Caco-2 (cell line): ENCODE measurements around the gene KIFAP3. TPM values are rescaled to one million over a fixed set of nuclear protein-coding genes. Genes with fewer than 3 reads are reported as not detected.

Experiments used
- BruUV-seq: library from RNA; stranded (reverse); fragments of 400-500 nt; replicated peaks from 2 replicates; lab custom pipeline; 2021; lab: Mats Ljungman, UMichigan
- CTCF ChIA-PET: fragments of 300-600 bp; sonication (Branson Sonifier 250); formaldehyde crosslinking; loops from one replicate; lab custom pipeline; 2022; ENCODE audit warnings: antibody characterized with exemption; lab: Charles Lee
- POLR2A ChIA-PET: fragments of 300-600 bp; sonication (Branson Sonifier 250); formaldehyde crosslinking; loops from one replicate; lab custom pipeline; 2022; ENCODE audit warnings: antibody characterized with exemption; lab: Charles Lee
- DNase-seq, 2 experiments: peaks; one replicate each; pipeline versions ENCODE4 v3.0.0 to v3.0.0-alpha.2; 2020 to 2022
- H3K27me3 ChIP-seq: replicated peaks from 2 replicates; pipeline ENCODE4 v1.6.0; 2011; ENCODE audit warnings: low read length; ENCODE audit not compliant: control insufficient read depth, insufficient read depth
- H3K36me3 ChIP-seq: 2 replicates; pipeline ENCODE4 v1.5.1; 2011; ENCODE audit warnings: low read length; ENCODE audit not compliant: control insufficient read depth, insufficient read depth
- H3K4me1 ChIP-seq: fragments of 250-450 bp; sonication (Bioruptor Pico); 2 replicates; pipeline ENCODE4 v1.5.1; 2020; ENCODE audit warnings: mild to moderate bottlenecking
- H3K4me3 ChIP-seq: 2 replicates; pipeline ENCODE4 v1.5.1; 2011; ENCODE audit warnings: low read depth, mild to moderate bottlenecking, control low read depth, low read length
- H3K9me3 ChIP-seq: fragments of 250-450 bp; sonication (Bioruptor Pico); 2 replicates; pipeline ENCODE4 v1.5.1; 2020; ENCODE audit warnings: mild to moderate bottlenecking, moderate library complexity
- H3K27ac Mint-ChIP-seq: one replicate; pipeline ENCODE4 v1.8.0; 2022; ENCODE audit warnings: mixed read lengths; ENCODE audit not compliant: unreplicated experiment
- H3K27me3 Mint-ChIP-seq: one replicate; pipeline ENCODE4 v1.8.0; 2022; ENCODE audit warnings: mixed read lengths; ENCODE audit not compliant: insufficient read depth, unreplicated experiment
- H3K36me3 Mint-ChIP-seq: one replicate; pipeline ENCODE4 v1.8.0; 2022; ENCODE audit warnings: mild to moderate bottlenecking, mixed read lengths; ENCODE audit not compliant: insufficient read depth, unreplicated experiment
- H3K4me1 Mint-ChIP-seq: one replicate; pipeline ENCODE4 v1.8.0; 2022; ENCODE audit warnings: low read depth, mixed read lengths; ENCODE audit not compliant: unreplicated experiment
- H3K4me3 Mint-ChIP-seq: one replicate; pipeline ENCODE4 v1.8.0; 2022; ENCODE audit warnings: mild to moderate bottlenecking, moderate library complexity, mixed read lengths; ENCODE audit not compliant: unreplicated experiment
- H3K9me3 Mint-ChIP-seq: one replicate; pipeline ENCODE4 v1.8.0; 2022; ENCODE audit warnings: mixed read lengths; ENCODE audit not compliant: unreplicated experiment
- CTCF ChIP-seq, 2 experiments: fragments of 200-600 bp in 1 of 2; IDR thresholded peaks; 1 replicate in 1 of 2; 2 replicates in 1 of 2; pipeline versions ENCODE4 v1.5.1 to v1.8.0; 2011 to 2022; ENCODE audit warnings: antibody characterized with exemption in 1 of 2, control low read depth in 1 of 2, inconsistent platforms in 1 of 2, low read depth in 1 of 2, low read length in 1 of 2, mild to moderate bottlenecking in 1 of 2, moderate library complexity in 1 of 2; ENCODE audit not compliant: insufficient read depth in 1 of 2, severe bottlenecking in 1 of 2, unreplicated experiment in 1 of 2
- intact Hi-C: fragments of 100-400 bp; cut with micrococcal nuclease; formaldehyde crosslinking; loops from one replicate; pipeline ENCODE4 v1.10.0; 2022; ENCODE audit not compliant: unreplicated experiment
- total RNA-seq: library from RNA; stranded (reverse); gene quantifications from 2 replicates; pipeline ENCODE4 v1.2.3, GENCODE V29; 2022

The KIFAP3 gene
- total RNA-seq, 1 experiment from 2014 or later: 10.9 TPM

- H3K9me3 ChIP-seq: no peaks in the 10 kb centered on the region
- no peak for DNase-seq
- H3K4me3 ChIP-seq: no peak overlapping the region
- intact Hi-C loops: no loop called here
- H3K27me3 ChIP-seq: no peaks in the 10 kb centered on the region
- no peak for TF ChIP-seq CTCF (IDR thresholded peaks at IDR 0.05; ENCODE audit: insufficient read depth in 1 of 2, low read depth in 1 of 2, low read length in 1 of 2, severe bottlenecking in 1 of 2, unreplicated experiment in 1 of 2)
- H3K4me1 Mint-ChIP-seq: no peaks in the 10 kb centered on the region
- H3K4me1 ChIP-seq: no peaks in the 10 kb centered on the region
- H3K4me3 Mint-ChIP-seq: no peak overlapping the region
- CTCF ChIA-PET: no interaction called here
- POLR2A ChIA-PET: no interaction called here
- no peaks in the 10 kb centered on the region for H3K36me3 ChIP-seq
- H3K27ac Mint-ChIP-seq: no peak overlapping the region
- no peaks in the 10 kb centered on the region for H3K27me3 Mint-ChIP-seq
- no peaks in the 10 kb centered on the region for H3K9me3 Mint-ChIP-seq
- BruUV-seq: no TSS peak
- no peaks in the 10 kb centered on the region for H3K36me3 Mint-ChIP-seq
Observed at GRCh38 chr1:169974067-169974466, 100.4 kb downstream of the KIFAP3 start.

- no TSS peak for BruUV-seq
- Histone ChIP-seq H3K4me1 (no peaks in the 10 kb centered on the region), H3K36me3 (no peaks in the 10 kb centered on the region), H3K27me3 (no peaks in the 10 kb centered on the region), H3K9me3 (no peaks in the 10 kb centered on the region), H3K4me3 (no peak overlapping the region)
- Mint-ChIP-seq H3K36me3 (no peaks in the 10 kb centered on the region), H3K4me3 (no peak overlapping the region), H3K9me3 (no peaks in the 10 kb centered on the region), H3K4me1 (no peaks in the 10 kb centered on the region), H3K27me3 (no peaks in the 10 kb centered on the region), H3K27ac (no peak overlapping the region)
- POLR2A ChIA-PET: no interaction called here
- CTCF ChIA-PET: no interaction called here
- TF ChIP-seq CTCF (IDR thresholded peaks at IDR 0.05; ENCODE audit: insufficient read depth in 1 of 2, low read depth in 1 of 2, low read length in 1 of 2, severe bottlenecking in 1 of 2, unreplicated experiment in 1 of 2): no peak
- intact Hi-C loops: no loop called here
- DNase-seq: no peak
Observed at GRCh38 chr1:169970114-169970513, 104.4 kb downstream of the KIFAP3 start.

- no peak for DNase-seq
Observed at GRCh38 chr1:169968174-169968573, 106.3 kb downstream of the KIFAP3 start.

More at GRCh38 chr1:169968174-169968573, 106.3 kb downstream of the KIFAP3 start:
- Mint-ChIP-seq H3K27me3 (no peaks in the 10 kb centered on the region), H3K36me3 (no peaks in the 10 kb centered on the region), H3K27ac (no peak overlapping the region), H3K9me3 (no peaks in the 10 kb centered on the region), H3K4me3 (no peak overlapping the region), H3K4me1 (no peaks in the 10 kb centered on the region)
- Histone ChIP-seq H3K27me3 (no peaks in the 10 kb centered on the region), H3K36me3 (no peaks in the 10 kb centered on the region), H3K4me1 (no peaks in the 10 kb centered on the region), H3K4me3 (no peak overlapping the region), H3K9me3 (no peaks in the 10 kb centered on the region)
- ChIA-PET POLR2A (no interaction called here), CTCF (no interaction called here)
- no peak for TF ChIP-seq CTCF (IDR thresholded peaks at IDR 0.05; ENCODE audit: insufficient read depth in 1 of 2, low read depth in 1 of 2, low read length in 1 of 2, severe bottlenecking in 1 of 2, unreplicated experiment in 1 of 2)
- intact Hi-C loops: no loop called here
- BruUV-seq: no TSS peak
